SK-N-MC (cell line): ENCODE data around the gene ACAT2.
A peak's percentile ranks its signal among the peaks of the same experiment; 100 is the strongest.

Source experiments
- EZH2 ChIP-seq: fragments of 200-600 bp; sonication (generic); IDR thresholded peaks from one replicate; pipeline ENCODE4 v1.6.1; 2017; ENCODE audit warnings: antibody characterized with exemption
- POLR2AphosphoS5 ChIP-seq: IDR thresholded peaks from 2 replicates; pipeline ENCODE4 v1.6.1; 2012; ENCODE audit warnings: mild to moderate bottlenecking, low read depth, low read length, borderline replicate concordance

GRCh38 chr6:159778542-159779103 lies 16.8 kb downstream of the ACAT2 start:
- TF ChIP-seq EZH2 = no peak
- peak; percentile 43 for TF ChIP-seq POLR2AphosphoS5
